ENCODE results near the gene KLK4.

KLK4 gene

DNA sequence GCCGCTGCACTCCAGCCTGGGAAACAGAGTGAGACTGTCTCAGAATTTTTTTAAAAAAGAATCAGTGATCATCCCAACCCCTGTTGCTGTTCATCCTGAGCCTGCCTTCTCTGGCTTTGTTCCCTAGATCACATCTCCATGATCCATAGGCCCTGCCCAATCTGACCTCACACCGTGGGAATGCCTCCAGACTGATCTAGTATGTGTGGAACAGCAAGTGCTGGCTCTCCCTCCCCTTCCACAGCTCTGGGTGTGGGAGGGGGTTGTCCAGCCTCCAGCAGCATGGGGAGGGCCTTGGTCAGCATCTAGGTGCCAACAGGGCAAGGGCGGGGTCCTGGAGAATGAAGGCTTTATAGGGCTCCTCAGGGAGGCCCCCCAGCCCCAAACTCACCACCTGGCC is 38.1 kb downstream of the KLK4 start, which contains the start of gene KLK2:
Gene KLK2 (plus strand): TSS at position 384 of the 400 bp plus-strand sequence. CDS start 35 bp downstream, outside the sequence.
- no peak within 1 kb of the TSS for H3K9ac ChIP-seq (ENCODE audit: low read length)
- no peak for DNase-seq
- no peaks in the 10 kb centered on the region for H3K36me3 ChIP-seq (replicated peaks; ENCODE audit: insufficient read depth, low read length)
- H3K79me2 ChIP-seq (ENCODE audit: low read length), result no peaks in the 10 kb centered on the region
- H3K4me1 ChIP-seq (ENCODE audit: low read length), result peaks cover 6% of the 10 kb centered on the region; the same call in 1 of the 2 replicates
- no peaks in the 10 kb centered on the region for H3K9me2 ChIP-seq (replicated peaks; ENCODE audit: insufficient read depth, low read length)
- H2AFZ ChIP-seq (ENCODE audit: low read length), result no peak within 1 kb of the TSS
- no peak within 1 kb of the TSS for H3K4me3 ChIP-seq (ENCODE audit: low read length)
- H3K4me2 ChIP-seq (ENCODE audit: low read depth, low read length), result no peak within 1 kb of the TSS
- no peaks in the 10 kb centered on the region for H4K20me1 ChIP-seq (ENCODE audit: insufficient read depth, low read length)
- TF ChIP-seq EZH2 (optimal IDR thresholded peaks at IDR 0.05; ENCODE audit: low read depth, low read length) (no peak), EZH2phosphoT487 (IDR thresholded peaks at IDR 0.05; ENCODE audit: low read length) (no peak)
- TF ChIP-seq, protein P1, sequence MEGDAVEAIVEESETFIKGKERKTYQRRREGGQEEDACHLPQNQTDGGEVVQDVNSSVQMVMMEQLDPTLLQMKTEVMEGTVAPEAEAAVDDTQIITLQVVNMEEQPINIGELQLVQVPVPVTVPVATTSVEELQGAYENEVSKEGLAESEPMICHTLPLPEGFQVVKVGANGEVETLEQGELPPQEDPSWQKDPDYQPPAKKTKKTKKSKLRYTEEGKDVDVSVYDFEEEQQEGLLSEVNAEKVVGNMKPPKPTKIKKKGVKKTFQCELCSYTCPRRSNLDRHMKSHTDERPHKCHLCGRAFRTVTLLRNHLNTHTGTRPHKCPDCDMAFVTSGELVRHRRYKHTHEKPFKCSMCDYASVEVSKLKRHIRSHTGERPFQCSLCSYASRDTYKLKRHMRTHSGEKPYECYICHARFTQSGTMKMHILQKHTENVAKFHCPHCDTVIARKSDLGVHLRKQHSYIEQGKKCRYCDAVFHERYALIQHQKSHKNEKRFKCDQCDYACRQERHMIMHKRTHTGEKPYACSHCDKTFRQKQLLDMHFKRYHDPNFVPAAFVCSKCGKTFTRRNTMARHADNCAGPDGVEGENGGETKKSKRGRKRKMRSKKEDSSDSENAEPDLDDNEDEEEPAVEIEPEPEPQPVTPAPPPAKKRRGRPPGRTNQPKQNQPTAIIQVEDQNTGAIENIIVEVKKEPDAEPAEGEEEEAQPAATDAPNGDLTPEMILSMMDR (IDR thresholded peaks at IDR 0.05; ENCODE audit: low read length), result no peak
- H3K27me3 ChIP-seq (replicated peaks; ENCODE audit: insufficient read depth, low read length), result peaks cover 62% of the 10 kb centered on the region
- H3F3A ChIP-seq (ENCODE audit: insufficient read depth, low read length), result no peaks in the 10 kb centered on the region
- no peaks in the 10 kb centered on the region for H3K9me3 ChIP-seq (replicated peaks; ENCODE audit: insufficient read depth, low read length)
- H3K27ac ChIP-seq (ENCODE audit: low read length), result no peak within 1 kb of the TSS

DNA sequence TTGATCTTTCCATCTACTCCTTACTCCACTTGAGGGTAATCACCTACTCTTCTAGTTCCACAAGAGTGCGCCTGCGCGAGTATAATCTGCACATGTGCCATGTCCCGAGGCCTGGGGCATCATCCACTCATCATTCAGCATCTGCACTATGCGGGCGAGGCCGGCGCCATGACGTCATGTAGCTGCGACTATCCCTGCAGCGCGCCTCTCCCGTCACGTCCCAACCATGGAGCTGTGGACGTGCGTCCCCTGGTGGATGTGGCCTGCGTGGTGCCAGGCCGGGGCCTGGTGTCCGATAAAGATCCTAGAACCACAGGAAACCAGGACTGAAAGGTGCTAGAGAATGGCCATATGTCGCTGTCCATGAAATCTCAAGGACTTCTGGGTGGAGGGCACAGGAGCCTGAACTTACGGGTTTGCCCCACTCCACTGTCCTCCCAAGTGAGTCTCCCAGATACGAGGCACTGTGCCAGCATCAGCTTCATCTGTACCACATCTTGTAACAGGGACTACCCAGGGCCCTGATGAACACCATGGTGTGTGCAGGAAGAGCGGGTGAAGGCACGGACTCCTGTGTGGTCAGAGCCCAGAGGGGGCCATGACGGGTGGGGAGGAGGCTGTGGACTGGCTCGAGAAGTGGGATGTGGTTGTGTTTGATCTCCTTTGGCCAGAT is 40.6 kb downstream of the KLK4 start:
- Histone ChIP-seq H3K4me2 (ENCODE audit: low read depth, low read length) (peak overlapping the region; percentile 59), H3K27ac (ENCODE audit: low read length) (no peak overlapping the region), H3K9me3 (replicated peaks; ENCODE audit: insufficient read depth, low read length) (no peaks in the 10 kb centered on the region), H3F3A (ENCODE audit: insufficient read depth, low read length) (no peaks in the 10 kb centered on the region), H3K4me3 (ENCODE audit: low read length) (peak overlapping the region; percentile 32), H4K20me1 (ENCODE audit: insufficient read depth, low read length) (no peaks in the 10 kb centered on the region), H3K4me1 (ENCODE audit: low read length) (no peaks in the 10 kb centered on the region), H3K9me2 (replicated peaks; ENCODE audit: insufficient read depth, low read length) (no peaks in the 10 kb centered on the region), H3K36me3 (replicated peaks; ENCODE audit: insufficient read depth, low read length) (no peaks in the 10 kb centered on the region), H3K27me3 (replicated peaks; ENCODE audit: insufficient read depth, low read length) (peaks cover 84% of the 10 kb centered on the region), H2AFZ (ENCODE audit: low read length) (peak overlapping the region; percentile 93), H3K79me2 (ENCODE audit: low read length) (no peaks in the 10 kb centered on the region), H3K9ac (ENCODE audit: low read length) (no peak overlapping the region)
- peak; percentile 70 for DNase-seq
- TF ChIP-seq, protein P1 (IDR thresholded peaks at IDR 0.05; ENCODE audit: low read length), result peak; percentile 67
- TF ChIP-seq EZH2 (optimal IDR thresholded peaks at IDR 0.05; ENCODE audit: low read depth, low read length) (no peak), EZH2phosphoT487 (IDR thresholded peaks at IDR 0.05; ENCODE audit: low read length) (no peak)

DNA sequence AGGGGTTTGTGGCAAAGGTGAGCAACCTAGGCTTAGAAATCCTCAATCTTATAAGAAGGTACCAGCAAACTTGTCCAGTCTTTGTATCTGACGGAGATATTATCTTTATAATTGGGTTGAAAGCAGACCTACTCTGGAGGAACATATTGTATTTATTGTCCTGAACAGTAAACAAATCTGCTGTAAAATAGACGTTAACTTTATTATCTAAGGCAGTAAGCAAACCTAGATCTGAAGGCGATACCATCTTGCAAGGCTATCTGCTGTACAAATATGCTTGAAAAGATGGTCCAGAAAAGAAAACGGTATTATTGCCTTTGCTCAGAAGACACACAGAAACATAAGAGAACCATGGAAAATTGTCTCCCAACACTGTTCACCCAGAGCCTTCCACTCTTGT is 41.7 kb downstream of the KLK4 start:
- TF ChIP-seq EZH2phosphoT487 (IDR thresholded peaks at IDR 0.05; ENCODE audit: low read length), result no peak
- Histone ChIP-seq H3F3A (ENCODE audit: insufficient read depth, low read length) (no peaks in the 10 kb centered on the region), H3K27me3 (replicated peaks; ENCODE audit: insufficient read depth, low read length) (peaks cover 84% of the 10 kb centered on the region), H3K4me3 (ENCODE audit: low read length) (no peak overlapping the region), H3K4me1 (ENCODE audit: low read length) (no peaks in the 10 kb centered on the region), H3K9me3 (replicated peaks; ENCODE audit: insufficient read depth, low read length) (no peaks in the 10 kb centered on the region), H3K27ac (ENCODE audit: low read length) (no peak overlapping the region), H3K79me2 (ENCODE audit: low read length) (no peaks in the 10 kb centered on the region), H4K20me1 (ENCODE audit: insufficient read depth, low read length) (no peaks in the 10 kb centered on the region), H2AFZ (ENCODE audit: low read length) (peak overlapping the region; percentile 93; the same call in 1 of the 2 replicates), H3K9ac (ENCODE audit: low read length) (no peak overlapping the region), H3K36me3 (replicated peaks; ENCODE audit: insufficient read depth, low read length) (no peaks in the 10 kb centered on the region), H3K4me2 (ENCODE audit: low read depth, low read length) (no peak overlapping the region), H3K9me2 (replicated peaks; ENCODE audit: insufficient read depth, low read length) (no peaks in the 10 kb centered on the region)
- DNase-seq, result no peak

All from MM.1S (cell line).